Esophagus (tissue), 2 donors: ENCODE results near the gene BABAM1. TPM values are rescaled to one million over a fixed set of nuclear protein-coding genes. Genes with fewer than 3 reads are reported as not detected.

Experiments used
- H3K27ac ChIP-seq, 2 donors: one replicate each; pipeline ENCODE4 v1.5.1; 2013; ENCODE audit warnings: low read depth in 2 of 2, mild to moderate bottlenecking in 2 of 2, inconsistent platforms in 1 of 2, low read length in 1 of 2, moderate library complexity in 1 of 2
- H3K27me3 ChIP-seq, 2 donors: one replicate each; pipeline ENCODE4 v1.6.1; 2013; ENCODE audit warnings: low read length in 2 of 2, control low read depth in 1 of 2, mild to moderate bottlenecking in 1 of 2; ENCODE audit not compliant: insufficient read depth in 2 of 2, control insufficient read depth in 1 of 2
- H3K36me3 ChIP-seq, 2 donors: one replicate each; pipeline ENCODE4 v1.6.1; 2013; ENCODE audit warnings: low read length in 1 of 2; ENCODE audit not compliant: control insufficient read depth in 2 of 2, insufficient read depth in 2 of 2
- H3K4me1 ChIP-seq, 2 donors: one replicate each; pipeline ENCODE4 v1.6.1; 2013; ENCODE audit warnings: low read length in 1 of 2; ENCODE audit not compliant: control insufficient read depth in 2 of 2, insufficient read depth in 2 of 2
- H3K4me3 ChIP-seq, 2 donors: one replicate each; pipeline ENCODE4 v1.5.1; 2013; ENCODE audit warnings: low read length in 2 of 2, mild to moderate bottlenecking in 2 of 2, low read depth in 1 of 2, moderate library complexity in 1 of 2
- H3K9me3 ChIP-seq, 2 donors: one replicate each; pipeline ENCODE4 v1.6.1; 2013; ENCODE audit warnings: mild to moderate bottlenecking in 2 of 2, low read depth in 1 of 2, low read length in 1 of 2, moderate library complexity in 1 of 2; ENCODE audit not compliant: control insufficient read depth in 2 of 2, insufficient read depth in 1 of 2
- WGBS, 2 donors: extraction: QIAGEN DNeasy Blood & Tissue Kit; methylation state at CpG; one replicate each; pipeline ENCODE4 v1.1.7; 2013; 5-methylcytosine and 5-hydroxymethylcytosine counted together
- polyA plus RNA-seq, 2 donors: library from polyadenylated mRNA; stranded (reverse); fragments of 200-250 nt; gene quantifications; one replicate each; pipeline ENCODE4 v1.2.3, GENCODE V29; 2013
- donor health status: healthy with polysubstance abuse.
- donor health status: Bipolar disorder and iron deficiency.

The BABAM1 gene
- polyA plus RNA-seq, 2 donors, result 39.1 to 52.7 TPM

DNA sequence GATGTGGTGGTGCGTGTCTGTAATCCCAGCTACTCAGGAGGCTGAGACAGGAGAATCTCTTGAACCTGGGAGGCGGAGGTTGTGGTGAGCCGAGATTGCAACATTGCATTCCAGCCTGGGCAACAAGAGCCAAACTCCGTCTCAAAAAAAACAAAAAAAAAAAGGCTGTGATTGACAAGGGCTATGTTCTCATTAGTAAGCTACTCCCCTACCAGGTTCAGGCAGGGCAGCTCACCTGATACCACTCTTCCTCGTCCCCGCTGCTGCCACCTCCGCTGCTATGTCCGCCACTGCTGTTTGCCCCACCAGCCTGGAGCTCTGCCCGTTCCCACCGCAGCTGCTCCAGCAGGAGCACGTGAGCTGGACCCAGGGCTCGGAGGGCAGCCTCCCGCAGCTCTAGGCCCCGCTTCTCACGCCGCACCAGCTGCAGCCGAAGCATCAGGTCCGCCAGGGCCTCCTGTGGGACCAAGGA lies 12.1 kb upstream of the BABAM1 start:
- Histone ChIP-seq H3K9me3 (peaks cover 0 to 3% of the 10 kb centered on the region in 2 donors), H3K27ac (no peak overlapping the region), H3K4me3 (no peak overlapping the region), H3K27me3 (no peaks in the 10 kb centered on the region), H3K4me1 (peaks cover 0 to under 1% of the 10 kb centered on the region in 2 donors), H3K36me3 (no peaks in the 10 kb centered on the region)
- 64% methylated on average over 18 of the region's 18 CpGs for WGBS, 2 donors

DNA sequence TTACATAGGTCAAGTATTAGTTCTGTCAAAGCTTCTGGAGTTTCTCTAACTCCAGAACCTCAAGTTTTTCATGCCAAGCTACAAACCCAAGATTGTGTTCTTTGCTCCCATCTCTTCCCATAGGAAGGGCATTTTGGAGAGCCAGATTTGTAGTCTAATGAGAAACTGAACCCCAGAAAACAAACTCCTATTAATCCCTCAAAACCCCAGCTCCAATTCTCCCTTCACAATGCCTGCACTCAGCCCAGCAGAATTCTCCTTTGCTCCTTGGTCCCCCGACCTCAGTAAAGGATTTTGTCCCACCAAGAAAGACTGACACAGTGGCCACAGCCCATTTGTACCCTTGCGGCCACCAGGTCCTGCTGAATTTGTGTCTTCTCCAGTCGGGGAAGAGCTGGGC lies 11.1 kb upstream of the BABAM1 start:
- peaks cover 0 to 2% of the 10 kb centered on the region in 2 donors for H3K4me1 ChIP-seq
- no peaks in the 10 kb centered on the region for H3K27me3 ChIP-seq
- no peaks in the 10 kb centered on the region for H3K36me3 ChIP-seq
- peaks cover 0 to 3% of the 10 kb centered on the region in 2 donors for H3K9me3 ChIP-seq
- no peak overlapping the region for H3K27ac ChIP-seq
- no peak overlapping the region for H3K4me3 ChIP-seq
- 83 to 86% methylated on average over 3 of the region's 3 CpGs for WGBS, 2 donors

DNA sequence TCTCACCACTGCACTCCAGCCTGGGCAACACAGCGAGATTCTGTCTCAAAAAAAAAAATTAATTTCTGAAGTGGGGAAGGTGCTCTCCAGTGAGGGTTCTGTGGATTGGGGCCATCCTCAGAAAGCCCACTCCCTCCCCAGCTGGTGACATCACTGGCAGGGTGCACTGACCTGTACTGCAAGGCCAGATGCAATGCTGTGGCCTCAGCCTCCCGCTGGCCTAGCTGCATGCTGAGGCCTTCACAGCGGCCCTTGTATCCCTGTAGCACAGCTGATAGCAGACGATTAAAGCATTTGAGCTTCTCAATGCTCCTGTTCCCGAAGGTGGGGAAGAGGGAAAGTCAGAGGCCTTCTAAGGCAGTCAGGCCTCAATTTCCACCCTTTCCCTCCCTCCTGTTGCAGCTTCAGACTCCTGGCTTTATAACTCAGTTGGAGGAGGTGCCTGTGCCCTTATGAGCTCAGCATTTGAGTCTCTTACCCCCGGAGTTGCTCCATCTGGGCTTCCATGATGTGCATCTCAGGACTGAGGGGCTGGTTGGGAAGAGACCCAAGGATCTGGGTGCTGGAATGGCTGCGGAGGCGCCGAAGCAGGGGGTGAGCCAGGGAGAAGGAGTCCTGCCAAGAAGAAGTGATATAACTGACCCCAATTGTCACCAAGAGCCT lies 8.0 kb upstream of the BABAM1 start:
- Histone ChIP-seq H3K4me1 (peaks cover 0 to 2% of the 10 kb centered on the region in 2 donors), H3K4me3 (no peak overlapping the region), H3K36me3 (no peaks in the 10 kb centered on the region), H3K27ac (no peak overlapping the region), H3K27me3 (no peaks in the 10 kb centered on the region), H3K9me3 (peaks cover 0 to 3% of the 10 kb centered on the region in 2 donors)
- WGBS, 2 donors, result 87 to 93% methylated on average over 9 of the region's 9 CpGs

DNA sequence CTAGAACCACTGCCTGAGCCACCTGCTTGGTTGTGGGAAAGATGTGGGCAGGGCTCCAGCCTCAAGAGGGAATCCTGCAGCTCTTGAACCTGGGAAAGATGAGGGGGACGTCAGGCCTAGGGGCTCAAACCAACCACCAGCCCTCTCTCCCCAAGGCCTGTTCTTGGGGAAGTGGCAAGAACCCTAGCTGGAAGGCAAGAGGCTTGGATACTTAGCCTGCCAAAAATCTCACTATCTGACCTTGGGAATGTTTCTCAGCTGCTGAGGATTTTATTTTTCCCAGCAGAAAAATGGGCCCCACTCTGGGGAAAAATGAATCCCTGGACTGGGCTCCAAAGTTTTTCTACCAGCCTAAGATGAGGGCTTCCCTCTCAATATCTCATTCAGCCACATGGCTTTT lies 7.3 kb upstream of the BABAM1 start:
- Histone ChIP-seq H3K4me1 (peaks cover 0 to 2% of the 10 kb centered on the region in 2 donors), H3K36me3 (no peaks in the 10 kb centered on the region), H3K9me3 (peaks cover 0 to 3% of the 10 kb centered on the region in 2 donors), H3K4me3 (no peak overlapping the region), H3K27ac (no peak overlapping the region), H3K27me3 (no peaks in the 10 kb centered on the region)
- WGBS, 2 donors, result 64 to 69% methylated on average over 1 of the region's 1 CpG

DNA sequence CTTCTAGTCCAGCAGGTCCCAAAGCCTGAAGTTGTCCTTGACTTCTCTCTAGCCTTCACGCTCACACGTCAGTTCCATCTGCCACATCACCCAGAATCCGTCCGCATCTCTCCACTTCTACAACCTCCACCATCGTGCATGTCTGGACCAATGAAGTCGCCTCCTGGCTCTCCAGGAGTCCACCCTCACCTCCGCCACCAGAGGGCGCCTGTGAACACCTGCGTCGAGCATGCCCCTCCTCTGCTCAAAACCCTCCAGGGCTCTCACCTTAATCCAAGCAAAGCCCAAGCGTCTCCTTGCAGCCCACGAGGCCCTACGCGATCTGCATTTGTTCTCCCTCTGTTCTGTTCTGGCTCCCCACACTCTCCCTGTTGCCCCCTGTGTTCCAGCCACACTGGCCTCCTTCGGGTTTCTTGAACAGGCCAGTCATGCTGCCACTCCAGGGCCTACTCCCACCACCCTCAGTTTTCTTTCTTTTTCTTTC lies 6.4 kb upstream of the BABAM1 start:
- H3K4me1 ChIP-seq, result peaks cover 0 to 2% of the 10 kb centered on the region in 2 donors
- 16 to 21% methylated on average over 15 of the region's 15 CpGs for WGBS, 2 donors
- no peak overlapping the region for H3K4me3 ChIP-seq
- H3K27ac ChIP-seq, result no peak overlapping the region
- H3K36me3 ChIP-seq, result no peaks in the 10 kb centered on the region
- peaks cover 0 to 3% of the 10 kb centered on the region in 2 donors for H3K9me3 ChIP-seq
- H3K27me3 ChIP-seq, result no peaks in the 10 kb centered on the region

DNA sequence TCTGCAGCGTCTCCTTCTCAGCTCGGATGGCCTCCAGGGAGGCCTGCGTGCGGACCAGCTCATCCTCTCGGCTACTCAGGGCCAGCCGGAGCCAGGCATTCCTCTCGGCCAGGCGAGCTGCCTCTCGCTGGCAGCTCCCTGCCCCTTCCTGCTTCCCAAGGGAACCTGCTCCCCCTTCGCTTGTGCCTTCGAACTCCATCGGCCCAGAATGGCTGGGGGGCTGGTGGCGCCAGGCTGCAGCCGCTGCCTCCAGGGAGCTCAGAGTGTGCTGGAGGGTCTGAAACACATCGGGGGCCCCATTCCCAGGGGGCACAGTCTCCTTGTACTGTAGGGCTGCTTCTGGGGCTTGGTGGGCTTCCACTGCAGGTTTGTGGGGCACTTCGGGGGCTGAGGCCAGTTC lies 4.7 kb upstream of the BABAM1 start:
- no peaks in the 10 kb centered on the region for H3K27me3 ChIP-seq
- 68 to 71% methylated on average over 16 of the region's 16 CpGs for WGBS, 2 donors
- no peaks in the 10 kb centered on the region for H3K36me3 ChIP-seq
- H3K27ac ChIP-seq, result no peak overlapping the region
- H3K4me3 ChIP-seq, result no peak overlapping the region
- peaks cover 0 to 2% of the 10 kb centered on the region in 2 donors for H3K4me1 ChIP-seq
- H3K9me3 ChIP-seq, result peaks cover 0 to 3% of the 10 kb centered on the region in 2 donors

DNA sequence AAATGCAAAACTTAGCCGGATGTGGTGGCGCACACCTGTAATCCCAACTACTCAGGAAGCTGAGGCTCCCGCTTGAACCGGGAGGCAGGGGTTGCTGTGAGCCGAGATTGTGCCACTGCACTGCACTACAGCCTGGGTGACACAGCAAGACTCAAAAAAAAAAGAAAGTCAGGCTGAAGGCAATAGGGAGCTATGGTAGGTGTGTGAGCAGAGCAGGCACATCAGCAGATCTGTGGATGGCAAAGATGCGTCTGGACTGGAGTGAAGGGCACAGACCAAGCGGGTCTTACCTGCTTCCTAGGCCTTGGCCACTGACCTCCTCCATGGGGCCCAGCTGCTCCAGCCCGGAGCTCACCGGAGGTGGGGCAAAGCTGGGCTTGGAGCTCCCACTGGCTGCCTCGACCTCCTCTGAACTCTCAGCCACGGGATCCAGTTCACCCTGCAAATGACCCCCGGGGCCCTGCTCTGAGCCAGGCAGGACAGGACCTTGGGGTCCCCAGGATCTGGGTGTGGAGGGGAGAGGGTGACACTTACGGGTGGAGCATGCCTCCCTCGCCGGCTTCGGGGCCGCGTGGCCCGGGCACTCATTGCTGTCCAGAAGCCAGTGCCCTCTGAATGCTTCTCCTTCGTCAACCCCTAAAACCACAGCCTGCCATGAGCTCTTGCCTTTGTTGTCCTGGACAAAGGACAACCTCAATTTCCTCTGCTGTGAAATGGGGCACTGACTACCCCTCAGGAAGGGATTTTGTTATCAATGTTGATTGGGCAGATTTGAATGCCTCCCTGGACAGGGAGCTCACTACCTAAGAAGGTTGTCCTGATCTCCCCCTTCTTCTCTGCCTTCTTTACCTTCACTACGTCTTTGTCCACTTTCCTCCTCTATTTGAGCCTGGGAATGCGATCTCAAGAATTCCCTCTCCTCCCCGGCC lies 3.3 kb upstream of the BABAM1 start:
- Histone ChIP-seq H3K4me1 (peaks cover 3 to 6% of the 10 kb centered on the region in 2 donors), H3K4me3 (peak overlapping the region in 1 of 2 donors; percentile 35), H3K27ac (no peak overlapping the region), H3K9me3 (peaks cover 0 to 3% of the 10 kb centered on the region in 2 donors), H3K36me3 (peaks cover 0 to 4% of the 10 kb centered on the region in 2 donors), H3K27me3 (no peaks in the 10 kb centered on the region)
- WGBS, 2 donors, result 77 to 84% methylated on average over 23 of the region's 23 CpGs

DNA sequence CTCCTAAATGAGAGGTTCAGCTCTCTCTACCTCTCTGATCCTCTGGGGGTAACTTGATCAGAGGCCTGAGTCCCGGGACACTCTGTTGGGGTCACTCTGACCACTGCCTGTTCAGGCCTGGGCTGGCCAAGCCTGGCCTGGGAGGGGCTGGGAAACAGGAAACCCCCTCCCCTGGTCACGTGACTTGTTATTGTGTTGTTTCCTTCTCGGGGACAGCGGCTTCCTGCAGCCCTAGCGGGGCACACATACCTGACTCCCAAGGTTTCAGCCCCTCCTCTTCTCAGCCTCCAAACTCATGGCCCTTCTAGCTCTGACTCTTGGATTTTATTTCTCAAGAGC lies 2.6 kb upstream of the BABAM1 start, which contains the start of gene USHBP1:
USHBP1 (minus strand) TSS at position 105 of the 339 bp plus-strand sequence. CDS start 446 bp downstream, outside the sequence.
- H3K9me3 ChIP-seq, result no peaks in the 10 kb centered on the region
- peaks cover 0 to 5% of the 10 kb centered on the region in 2 donors for H3K36me3 ChIP-seq
- H3K4me3 ChIP-seq, result peak within 1 kb of the TSS in 1 of 2 donors; percentile 35
- 33 to 42% methylated on average over 5 of the region's 5 CpGs for WGBS, 2 donors
- peaks cover 3 to 6% of the 10 kb centered on the region in 2 donors for H3K4me1 ChIP-seq
- H3K27me3 ChIP-seq, result no peaks in the 10 kb centered on the region
- H3K27ac ChIP-seq, result no peak within 1 kb of the TSS

DNA sequence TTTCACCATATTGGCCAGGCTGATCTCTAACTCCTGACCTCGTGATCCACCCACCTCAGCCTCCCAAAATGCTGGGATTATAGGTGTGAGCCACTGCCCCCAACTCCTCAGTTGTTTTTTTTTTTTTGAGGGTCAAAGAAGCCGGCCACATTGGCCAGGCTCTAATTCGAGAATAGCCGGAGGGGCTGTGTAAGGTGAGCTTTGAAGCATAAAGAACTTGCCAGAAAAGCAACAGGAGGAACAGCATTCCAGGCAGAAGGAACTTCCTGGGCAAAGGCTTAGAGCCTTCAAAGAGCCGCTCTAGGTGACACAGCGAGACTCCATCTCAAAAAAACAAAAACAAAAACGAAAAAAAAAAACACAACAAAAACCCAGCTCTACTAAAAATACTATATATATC lies 1.2 kb upstream of the BABAM1 start:
- no peaks in the 10 kb centered on the region for H3K9me3 ChIP-seq
- H3K27me3 ChIP-seq, result no peaks in the 10 kb centered on the region
- H3K4me1 ChIP-seq, result peaks cover 3 to 4% of the 10 kb centered on the region in 2 donors
- H3K4me3 ChIP-seq, result no peak overlapping the region
- WGBS, 2 donors, result 86 to 89% methylated on average over 7 of the region's 7 CpGs
- peaks cover 0 to 5% of the 10 kb centered on the region in 2 donors for H3K36me3 ChIP-seq
- no peak overlapping the region for H3K27ac ChIP-seq
